Activated T-cell treated with anti-CD3 and anti-CD28 coated beads, Interleukin-2, amount 50 U/mL, for 1 hour (primary cell): Measurements from ENCODE around the gene AAMDC.
"Not testable (repeated sequence)": the region's sequence is repeated elsewhere in the genome, so short reads cannot be mapped to it uniquely, and the experiment has no call there.

ENCODE experiments used
- DNase-seq: peaks from one replicate; pipeline ENCODE4 v3.0.0-alpha.2; 2020

The AAMDC gene

GRCh38 chr11:77822126-77822525 lies 1.2 kb downstream of the AAMDC start:
- DNase-seq: not testable (repeated sequence)

GRCh38 chr11:77823775-77824174 lies 2.8 kb downstream of the AAMDC start:
- DNase-seq: no peak

GRCh38 chr11:77828926-77829325 lies 8.0 kb downstream of the AAMDC start:
- no peak for DNase-seq

GRCh38 chr11:77833302-77833701 lies 12.4 kb downstream of the AAMDC start:
- DNase-seq: no peak

GRCh38 chr11:77842441-77843121 lies 21.6 kb downstream of the AAMDC start:
- DNase-seq: no peak

GRCh38 chr11:77843700-77844099 lies 22.8 kb downstream of the AAMDC start:
- not testable (repeated sequence) for DNase-seq

- DNase-seq: no peak
Observed at GRCh38 chr11:77851503-77851902, 30.6 kb downstream of the AAMDC start.

- DNase-seq: no peak
Observed at GRCh38 chr11:77854838-77855237, 33.9 kb downstream of the AAMDC start.

- DNase-seq: not testable (repeated sequence)
Observed at GRCh38 chr11:77857906-77858457, 37.0 kb downstream of the AAMDC start.

GRCh38 chr11:77861444-77861843 lies 40.5 kb downstream of the AAMDC start:
- not testable (repeated sequence) for DNase-seq

GRCh38 chr11:77865805-77866204 lies 44.9 kb downstream of the AAMDC start:
- no peak for DNase-seq

GRCh38 chr11:77866336-77866735 lies 45.4 kb downstream of the AAMDC start:
- no peak for DNase-seq

GRCh38 chr11:77868744-77869143 lies 47.8 kb downstream of the AAMDC start:
- no peak for DNase-seq

- DNase-seq: no peak
Observed at GRCh38 chr11:77871855-77872254, 50.9 kb downstream of the AAMDC start.

- no peak for DNase-seq
Observed at GRCh38 chr11:77873345-77873744, 52.4 kb downstream of the AAMDC start.

- DNase-seq: no peak
Observed at GRCh38 chr11:77874206-77874605, 53.3 kb downstream of the AAMDC start.

- DNase-seq: no peak
Observed at GRCh38 chr11:77876045-77876444, 55.1 kb downstream of the AAMDC start.

GRCh38 chr11:77878247-77878646 lies 57.3 kb downstream of the AAMDC start:
- DNase-seq: not testable (repeated sequence)

- DNase-seq: no peak
Observed at GRCh38 chr11:77879218-77879617, 58.3 kb downstream of the AAMDC start.

GRCh38 chr11:77882396-77882795 lies 61.5 kb downstream of the AAMDC start:
- no peak for DNase-seq

- DNase-seq: no peak
Observed at GRCh38 chr11:77883775-77884174, 62.8 kb downstream of the AAMDC start.

GRCh38 chr11:77884186-77884828 lies 63.4 kb downstream of the AAMDC start:
- DNase-seq: no peak

- DNase-seq: no peak
Observed at GRCh38 chr11:77884829-77885190, 63.9 kb downstream of the AAMDC start.

GRCh38 chr11:77886401-77886800 lies 65.5 kb downstream of the AAMDC start:
- no peak for DNase-seq

- DNase-seq: not testable (repeated sequence)
Observed at GRCh38 chr11:77889045-77889444, 68.1 kb downstream of the AAMDC start.
